CD4-positive, alpha-beta T cell (primary cell): Measurements from ENCODE around the gene SH3RF3. TPM values are rescaled to one million over a fixed set of nuclear protein-coding genes. Genes with fewer than 3 reads are reported as not detected.

Experiments
- ATAC-seq: fragments of 200-7000 bp; cut with Tn5 transposase; one replicate; pipeline ENCODE4 v1.10.0; 2022; ENCODE audit warnings: mild to moderate bottlenecking; ENCODE audit not compliant: poor library complexity
- CTCF ChIA-PET: fragments of 350-600 bp; sonication (Branson Sonifier 250); formaldehyde crosslinking; loops from one replicate; lab custom pipeline; 2021; ENCODE audit warnings: antibody characterized with exemption, inconsistent platforms; lab: Charles Lee
- POLR2A ChIA-PET: fragments of 350-600 bp; sonication (Branson Sonifier 250); formaldehyde crosslinking; loops from one replicate; lab custom pipeline; 2021; ENCODE audit warnings: antibody characterized with exemption, inconsistent platforms; lab: Charles Lee
- DNase-seq, 14 experiments: peaks; one replicate each; pipeline ENCODE4 v3.0.0-alpha.2; 2013 to 2020; ENCODE audit warnings: mixed read lengths in 2 of 14
- H3K27ac ChIP-seq, 2 donors: one replicate each; pipeline versions ENCODE4 v1.5.1 to v1.7.0; 2013; ENCODE audit warnings: low read length in 2 of 2, low read depth in 1 of 2, mild to moderate bottlenecking in 1 of 2
- H3K27me3 ChIP-seq, 2 experiments: 1 replicate in 1 of 2; 2 replicates in 1 of 2; pipeline versions ENCODE4 v1.6.1 to v1.7.0; 2013; ENCODE audit warnings: low read length in 2 of 2, control low read depth in 1 of 2, mild to moderate bottlenecking in 1 of 2, moderate library complexity in 1 of 2; ENCODE audit not compliant: insufficient read depth in 2 of 2, control insufficient read depth in 1 of 2
- H3K36me3 ChIP-seq: one replicate; pipeline ENCODE4 v1.6.1; 2013; ENCODE audit warnings: low read length, control low read depth; ENCODE audit not compliant: insufficient read depth
- H3K4me1 ChIP-seq: one replicate; pipeline ENCODE4 v1.6.1; 2013; ENCODE audit warnings: low read length, control low read depth; ENCODE audit not compliant: insufficient read depth
- H3K4me3 ChIP-seq: one replicate; pipeline ENCODE4 v1.5.1; 2013; ENCODE audit warnings: mild to moderate bottlenecking, low read length, moderate library complexity
- H3K9me3 ChIP-seq, 2 experiments: 1 replicate in 1 of 2; 2 replicates in 1 of 2; pipeline versions ENCODE4 v1.6.1 to v1.7.0; 2013; ENCODE audit warnings: low read length in 2 of 2, mild to moderate bottlenecking in 2 of 2, control low read depth in 1 of 2, moderate library complexity in 1 of 2; ENCODE audit not compliant: control insufficient read depth in 1 of 2, insufficient read depth in 1 of 2
- H3K27ac Mint-ChIP-seq: one replicate; pipeline ENCODE4 v1.8.0; 2020; ENCODE audit warnings: mixed read lengths
- H3K27me3 Mint-ChIP-seq: one replicate; pipeline ENCODE4 v1.8.0; 2021; ENCODE audit warnings: mixed read lengths
- H3K36me3 Mint-ChIP-seq: one replicate; pipeline ENCODE4 v1.8.0; 2021; ENCODE audit warnings: low read depth, mixed read lengths
- H3K4me1 Mint-ChIP-seq: one replicate; pipeline ENCODE4 v1.8.0; 2021; ENCODE audit warnings: low read depth, mixed read lengths
- H3K4me3 Mint-ChIP-seq: one replicate; pipeline ENCODE4 v1.8.0; 2020; ENCODE audit warnings: mild to moderate bottlenecking, mixed read lengths
- H3K9me3 Mint-ChIP-seq: one replicate; pipeline ENCODE4 v1.8.0; 2020; ENCODE audit warnings: mixed read lengths
- intact Hi-C, 2 experiments: fragments of 100-400 bp; cut with DNase I in 1 of 2; cut with micrococcal nuclease in 1 of 2; formaldehyde crosslinking; loops; one replicate each; pipeline versions ENCODE4 v1.15.1 to v1.9.0; 2023 to 2025; cut with DNase I, micrococcal nuclease
- total RNA-seq, 174 experiments: library from RNA in 2 of 174; stranded (reverse) in 2 of 174; gene quantifications; one replicate each; pipeline ENCODE4 v1.2.3 and lab custom pipeline; 2021 to 2026
- TF ChIP-seq, protein P1 (sequence below): fragments of 200-600 bp; IDR thresholded peaks from one replicate; pipeline ENCODE4 v1.8.0; 2022; ENCODE audit warnings: antibody characterized with exemption, mild to moderate bottlenecking

The SH3RF3 gene
- total RNA-seq, 2 experiments from 2014 or later = 5.2 to 5.9 TPM

DNA sequence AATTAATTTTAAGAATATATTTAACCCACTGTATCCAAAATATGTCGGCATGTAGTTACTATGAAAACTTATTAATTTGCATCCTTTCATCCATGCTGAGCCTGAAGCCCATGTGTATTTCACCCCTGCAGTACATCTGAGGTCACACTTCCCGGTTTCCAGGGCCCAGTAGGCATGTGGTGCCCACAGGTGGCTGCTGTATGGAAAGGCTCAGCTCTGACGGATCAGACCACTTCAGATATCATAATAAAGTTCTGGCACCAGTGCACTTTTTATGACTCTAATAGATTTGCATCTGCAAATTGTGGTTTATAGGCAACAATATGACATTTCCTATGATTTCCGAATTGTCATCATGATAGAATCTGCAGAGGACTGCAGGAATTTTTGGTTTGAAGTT is 22.5 kb downstream of the SH3RF3 start:
- no peak overlapping the region for H3K27ac Mint-ChIP-seq
- CTCF ChIA-PET = no interaction called here
- no peaks in the 10 kb centered on the region for H3K36me3 Mint-ChIP-seq
- H3K9me3 ChIP-seq = no peaks in the 10 kb centered on the region
- DNase-seq = no peak
- no peaks in the 10 kb centered on the region for H3K36me3 ChIP-seq
- POLR2A ChIA-PET = interaction anchor here (1.4 kb wide), 1 partner anchor 63 kb away, joined by 4 read pairs; no protein-coding TSS in a partner anchor
- no peak overlapping the region for H3K27ac ChIP-seq
- no peaks in the 10 kb centered on the region for H3K9me3 Mint-ChIP-seq
- H3K27me3 ChIP-seq = no peaks in the 10 kb centered on the region
- H3K27me3 Mint-ChIP-seq = no peaks in the 10 kb centered on the region
- ATAC-seq = no peak
- peaks cover 3% of the 10 kb centered on the region for H3K4me1 ChIP-seq
- TF ChIP-seq, protein P1, sequence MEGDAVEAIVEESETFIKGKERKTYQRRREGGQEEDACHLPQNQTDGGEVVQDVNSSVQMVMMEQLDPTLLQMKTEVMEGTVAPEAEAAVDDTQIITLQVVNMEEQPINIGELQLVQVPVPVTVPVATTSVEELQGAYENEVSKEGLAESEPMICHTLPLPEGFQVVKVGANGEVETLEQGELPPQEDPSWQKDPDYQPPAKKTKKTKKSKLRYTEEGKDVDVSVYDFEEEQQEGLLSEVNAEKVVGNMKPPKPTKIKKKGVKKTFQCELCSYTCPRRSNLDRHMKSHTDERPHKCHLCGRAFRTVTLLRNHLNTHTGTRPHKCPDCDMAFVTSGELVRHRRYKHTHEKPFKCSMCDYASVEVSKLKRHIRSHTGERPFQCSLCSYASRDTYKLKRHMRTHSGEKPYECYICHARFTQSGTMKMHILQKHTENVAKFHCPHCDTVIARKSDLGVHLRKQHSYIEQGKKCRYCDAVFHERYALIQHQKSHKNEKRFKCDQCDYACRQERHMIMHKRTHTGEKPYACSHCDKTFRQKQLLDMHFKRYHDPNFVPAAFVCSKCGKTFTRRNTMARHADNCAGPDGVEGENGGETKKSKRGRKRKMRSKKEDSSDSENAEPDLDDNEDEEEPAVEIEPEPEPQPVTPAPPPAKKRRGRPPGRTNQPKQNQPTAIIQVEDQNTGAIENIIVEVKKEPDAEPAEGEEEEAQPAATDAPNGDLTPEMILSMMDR = no peak
- H3K4me3 Mint-ChIP-seq = no peak overlapping the region
- peaks cover 54% of the 10 kb centered on the region for H3K4me1 Mint-ChIP-seq
- intact Hi-C loops = no loop called here
- H3K4me3 ChIP-seq = no peak overlapping the region

DNA sequence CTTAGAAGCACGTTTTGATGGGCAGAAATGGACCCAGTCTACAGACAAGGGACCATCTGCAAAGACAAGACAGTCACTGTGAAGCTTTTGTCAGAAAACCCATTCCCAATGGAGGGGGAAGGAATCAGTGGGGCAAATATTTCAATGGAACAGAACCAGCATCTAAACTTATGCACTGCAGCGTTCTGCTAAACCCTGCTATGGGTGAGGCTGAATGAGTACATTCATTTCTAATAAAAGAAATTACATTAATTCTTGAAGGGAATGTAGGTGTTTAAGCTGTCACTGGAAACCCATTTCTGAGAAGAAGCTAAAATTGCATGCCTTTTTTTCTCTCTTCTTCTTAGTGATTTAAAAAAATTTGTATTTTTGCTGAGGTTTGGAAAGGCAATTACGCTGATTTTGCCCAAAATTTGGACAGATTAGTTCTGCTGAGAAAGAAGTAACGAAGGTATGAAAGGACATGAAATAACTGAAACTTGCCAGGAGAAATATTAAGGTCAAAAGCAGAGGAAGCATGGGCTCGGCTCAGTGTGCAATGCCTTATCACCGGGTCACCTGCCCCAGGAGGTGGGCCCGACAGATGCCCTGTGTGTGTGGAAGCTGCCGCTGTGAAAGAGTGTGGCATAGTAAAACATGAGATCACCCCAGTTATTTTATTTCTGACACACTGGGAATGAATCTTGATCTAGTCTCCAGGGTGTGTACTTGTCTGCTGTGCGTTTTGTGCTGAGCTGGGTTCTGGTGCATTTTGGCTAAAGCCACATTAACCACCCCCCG is 24.2 kb downstream of the SH3RF3 start:
- TF ChIP-seq, protein P1 = no peak
- Histone ChIP-seq H3K4me3 (no peak overlapping the region), H3K9me3 (no peaks in the 10 kb centered on the region), H3K4me1 (peaks cover 3% of the 10 kb centered on the region), H3K27me3 (no peaks in the 10 kb centered on the region), H3K27ac (no peak overlapping the region), H3K36me3 (no peaks in the 10 kb centered on the region)
- H3K4me1 Mint-ChIP-seq = peaks cover 50% of the 10 kb centered on the region
- H3K4me3 Mint-ChIP-seq = no peak overlapping the region
- H3K9me3 Mint-ChIP-seq = no peaks in the 10 kb centered on the region
- intact Hi-C loops = no loop called here
- DNase-seq (no peak), ATAC-seq (no peak)
- no peaks in the 10 kb centered on the region for H3K27me3 Mint-ChIP-seq
- H3K27ac Mint-ChIP-seq = no peak overlapping the region
- POLR2A ChIA-PET = interaction anchor here (1.2 kb wide), 1 partner anchor 21 kb away, joined by 3 read pairs; no protein-coding TSS in a partner anchor
- no peaks in the 10 kb centered on the region for H3K36me3 Mint-ChIP-seq
- CTCF ChIA-PET = no interaction called here

DNA sequence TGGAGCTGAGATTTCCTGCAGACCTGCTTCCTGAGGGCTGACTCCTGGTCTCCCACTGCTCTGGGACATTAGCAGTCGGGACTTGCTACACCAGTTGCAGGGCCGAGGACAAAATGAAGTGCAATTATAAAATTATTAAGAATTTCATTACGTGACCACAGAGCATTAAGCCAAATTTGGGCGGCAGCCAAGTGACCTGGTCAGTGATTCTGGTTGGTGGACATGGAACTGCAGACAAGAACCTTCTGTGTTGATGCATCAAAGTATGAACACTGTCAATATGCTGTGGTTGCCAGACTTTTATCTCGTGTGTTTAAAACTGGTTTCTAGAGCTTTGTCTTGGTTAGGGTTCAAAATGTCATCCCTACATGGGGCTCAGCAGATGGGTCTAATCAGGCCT is 24.8 kb downstream of the SH3RF3 start:
- Histone ChIP-seq H3K36me3 (no peaks in the 10 kb centered on the region), H3K4me1 (peaks cover 3% of the 10 kb centered on the region), H3K4me3 (no peak overlapping the region), H3K27ac (no peak overlapping the region), H3K9me3 (no peaks in the 10 kb centered on the region), H3K27me3 (no peaks in the 10 kb centered on the region)
- ChIA-PET POLR2A (interaction anchor here (1.2 kb wide), 1 partner anchor 20 kb away, joined by 3 read pairs; no protein-coding TSS in a partner anchor), CTCF (no interaction called here)
- ATAC-seq (no peak), DNase-seq (no peak)
- H3K27ac Mint-ChIP-seq = no peak overlapping the region
- no peaks in the 10 kb centered on the region for H3K9me3 Mint-ChIP-seq
- H3K36me3 Mint-ChIP-seq = no peaks in the 10 kb centered on the region
- H3K27me3 Mint-ChIP-seq = no peaks in the 10 kb centered on the region
- no peak overlapping the region for H3K4me3 Mint-ChIP-seq
- TF ChIP-seq, protein P1 = no peak
- intact Hi-C loops = no loop called here
- H3K4me1 Mint-ChIP-seq = peaks cover 44% of the 10 kb centered on the region
